ENCODE data around the gene STUM. TPM values are rescaled to one million over a fixed set of nuclear protein-coding genes. Genes with fewer than 3 reads are reported as not detected.
A peak's percentile ranks its signal among the peaks of the same experiment; 100 is the strongest.
"Not testable (repeated sequence)": the region's sequence is repeated elsewhere in the genome, so short reads cannot be mapped to it uniquely, and the experiment has no call there.

Gene STUM
- total RNA-seq, 8 experiments from 2014 or later = 0.09 to 4.2 (median 0.47) TPM

GRCh38 chr1:226638001-226638601 lies 89.5 kb downstream of the STUM start:
- H3K27ac ChIP-seq = no peak overlapping the region
- in situ Hi-C loops (cut with MboI; ENCODE audit: low pct_unique_long_range_greater_than_20kb in 2 of 9, low sequenced_read_pairs in 9 of 9, unreplicated experiment in 9 of 9) = loop anchor here (10.0 to 25.0 kb wide), 5 partner anchors 187 to 799 kb away; partner anchors contain the start of gene COQ8A (in 1 of the 9)
- WGBS, 10 experiments = 60 to 93% (median 71%) methylated on average over 1 to 5 of the region's 10 CpGs; no CpG with 5 or more reads in 5 of the 10 experiments
- ATAC-seq (replicated peaks in 6 of 8) = peak in 1 of 8 experiments; percentile 5
- H3K4me3 ChIP-seq = no peak overlapping the region
- peaks cover 0 to 8% of the 10 kb centered on the region in 2 donors for H3K4me1 ChIP-seq (replicated peaks in 1 of 2)

GRCh38 chr1:226638608-226639007 lies 90.0 kb downstream of the STUM start:
- peaks cover 0 to 12% of the 10 kb centered on the region in 2 donors for H3K4me1 ChIP-seq (replicated peaks in 1 of 2)
- in situ Hi-C loops (cut with MboI; ENCODE audit: low pct_unique_long_range_greater_than_20kb in 2 of 9, low sequenced_read_pairs in 9 of 9, unreplicated experiment in 9 of 9) = loop anchor here (10.0 to 25.0 kb wide), 5 partner anchors 186 to 799 kb away; partner anchors contain the start of gene COQ8A (in 1 of the 9)
- no peak overlapping the region for H3K27ac ChIP-seq
- no peak overlapping the region for H3K4me3 ChIP-seq
- ATAC-seq (replicated peaks in 6 of 8) = no peak
- 52 to 98% (median 90%) methylated on average over 3 to 14 of the region's 16 CpGs; no CpG with 5 or more reads in 5 of the 10 experiments for WGBS, 10 experiments

- WGBS, 10 experiments = 93 to 100% (median 100%) methylated on average over 1 to 5 of the region's 8 CpGs; no CpG with 5 or more reads in 5 of the 10 experiments
- not testable (repeated sequence) for H3K4me3 ChIP-seq; ATAC-seq (replicated peaks in 6 of 8); H3K27ac ChIP-seq; H3K4me1 ChIP-seq (replicated peaks in 1 of 2)
- in situ Hi-C loops (cut with MboI; ENCODE audit: low pct_unique_long_range_greater_than_20kb in 2 of 9, low sequenced_read_pairs in 9 of 9, unreplicated experiment in 9 of 9) = loop anchor here (10.0 to 25.0 kb wide), 5 partner anchors 186 to 798 kb away; partner anchors contain the start of gene COQ8A (in 1 of the 9)
Measured at GRCh38 chr1:226639206-226639605, 90.6 kb downstream of the STUM start.

DNA sequence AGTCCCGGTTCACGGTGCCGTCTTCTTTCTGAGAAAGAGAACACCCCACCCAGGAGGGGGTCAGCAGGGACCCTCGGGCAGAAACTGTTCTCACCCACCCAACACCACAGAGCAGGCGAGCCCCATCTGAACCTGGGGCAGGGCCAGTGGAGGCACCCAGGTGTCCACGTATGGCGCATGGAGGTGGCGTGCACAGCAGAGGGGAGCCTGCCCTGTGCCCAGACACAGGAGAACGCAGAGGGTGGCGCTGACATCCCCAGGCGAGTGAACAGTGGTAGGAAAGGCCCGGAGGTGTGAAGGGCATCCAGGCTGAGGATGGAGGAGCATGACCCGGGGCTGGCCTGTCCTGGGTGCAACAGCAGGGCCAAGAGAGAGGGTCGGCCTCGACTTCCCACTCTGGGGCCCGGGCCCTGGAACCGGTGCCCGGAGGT lies 91.1 kb downstream of the STUM start:
- Histone ChIP-seq H3K27ac (no peak overlapping the region), H3K4me1 (replicated peaks in 1 of 2) (peaks cover 0 to 9% of the 10 kb centered on the region in 2 donors), H3K4me3 (no peak overlapping the region)
- in situ Hi-C loops (cut with MboI; ENCODE audit: low pct_unique_long_range_greater_than_20kb in 2 of 9, low sequenced_read_pairs in 9 of 9, unreplicated experiment in 9 of 9) = loop anchor here (5.0 to 25.0 kb wide), 6 partner anchors 185 to 798 kb away; partner anchors contain the start of gene COQ8A (in 1 of the 9)
- 92 to 100% (median 98%) methylated on average over 1 to 12 of the region's 18 CpGs; no CpG with 5 or more reads in 5 of the 10 experiments for WGBS, 10 experiments
- ATAC-seq (replicated peaks in 6 of 8) = no peak

GRCh38 chr1:226640321-226641136 lies 92.0 kb downstream of the STUM start:
- H3K4me1 ChIP-seq (replicated peaks in 1 of 2) = peaks cover 0 to 9% of the 10 kb centered on the region in 2 donors
- no peak overlapping the region for H3K4me3 ChIP-seq
- in situ Hi-C loops (cut with MboI; ENCODE audit: low pct_unique_long_range_greater_than_20kb in 2 of 9, low sequenced_read_pairs in 9 of 9, unreplicated experiment in 9 of 9) = loop anchor here in 6 of 9 experiments (5.0 to 25.0 kb wide), 4 partner anchors 187 to 797 kb away; partner anchors contain the start of gene COQ8A (in 1 of the 6)
- H3K27ac ChIP-seq = no peak overlapping the region
- 66 to 96% (median 73%) methylated on average over 1 to 20 of the region's 23 CpGs; no CpG with 5 or more reads in 2 of the 10 experiments for WGBS, 10 experiments
- no peak for ATAC-seq (replicated peaks in 6 of 8)

DNA sequence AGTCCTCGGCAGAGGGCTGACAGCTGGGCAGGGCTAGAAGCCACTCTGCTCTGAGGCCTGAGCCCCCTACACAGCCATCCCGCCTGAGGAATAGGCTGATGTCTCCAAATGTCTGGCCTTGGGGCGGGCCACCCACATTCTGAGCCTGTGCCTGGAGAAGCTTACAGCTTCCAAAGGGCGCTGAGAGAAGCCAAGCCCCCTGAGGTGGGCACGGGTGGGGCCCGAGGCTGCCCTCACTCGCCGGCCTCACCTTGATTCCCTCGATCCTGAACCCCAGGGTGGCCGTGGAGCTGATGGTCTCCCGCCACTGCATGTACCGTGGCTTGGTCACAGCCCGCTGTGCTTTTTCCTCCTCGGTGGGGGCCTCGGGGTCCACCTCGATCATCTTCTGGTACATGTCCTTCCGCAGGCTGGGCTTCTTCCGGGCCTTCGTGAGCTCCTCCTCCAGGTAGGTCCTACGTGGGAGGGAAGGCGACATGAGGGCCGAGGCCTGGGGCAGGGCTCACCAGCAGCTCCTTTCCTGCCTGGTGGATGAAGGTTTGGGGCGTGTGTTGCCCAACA lies 93.2 kb downstream of the STUM start:
- in situ Hi-C loops (cut with MboI; ENCODE audit: low pct_unique_long_range_greater_than_20kb in 2 of 9, low sequenced_read_pairs in 9 of 9, unreplicated experiment in 9 of 9) = loop anchor here in 6 of 9 experiments (5.0 to 25.0 kb wide), 4 partner anchors 186 to 796 kb away; partner anchors contain the start of gene COQ8A (in 1 of the 6)
- H3K4me3 ChIP-seq = no peak overlapping the region
- no peak overlapping the region for H3K27ac ChIP-seq
- ATAC-seq (replicated peaks in 6 of 8) = no peak
- WGBS, 10 experiments = 93 to 100% (median 95%) methylated on average over 1 to 13 of the region's 23 CpGs; no CpG with 5 or more reads in 5 of the 10 experiments
- peaks cover 0 to 9% of the 10 kb centered on the region in 2 donors for H3K4me1 ChIP-seq (replicated peaks in 1 of 2)

GRCh38 chr1:226642421-226642820 lies 93.9 kb downstream of the STUM start:
- Histone ChIP-seq H3K27ac (no peak overlapping the region), H3K4me1 (replicated peaks in 1 of 2) (peaks cover 0 to 9% of the 10 kb centered on the region in 2 donors), H3K4me3 (no peak overlapping the region)
- 80 to 100% (median 94%) methylated on average over 1 to 6 of the region's 8 CpGs; no CpG with 5 or more reads in 7 of the 10 experiments for WGBS, 10 experiments
- in situ Hi-C loops (cut with MboI; ENCODE audit: low pct_unique_long_range_greater_than_20kb in 2 of 9, low sequenced_read_pairs in 9 of 9, unreplicated experiment in 9 of 9) = loop anchor here in 6 of 9 experiments (5.0 to 25.0 kb wide), 4 partner anchors 185 to 795 kb away; partner anchors contain the start of gene COQ8A (in 1 of the 6)
- no peak for ATAC-seq (replicated peaks in 6 of 8)

DNA sequence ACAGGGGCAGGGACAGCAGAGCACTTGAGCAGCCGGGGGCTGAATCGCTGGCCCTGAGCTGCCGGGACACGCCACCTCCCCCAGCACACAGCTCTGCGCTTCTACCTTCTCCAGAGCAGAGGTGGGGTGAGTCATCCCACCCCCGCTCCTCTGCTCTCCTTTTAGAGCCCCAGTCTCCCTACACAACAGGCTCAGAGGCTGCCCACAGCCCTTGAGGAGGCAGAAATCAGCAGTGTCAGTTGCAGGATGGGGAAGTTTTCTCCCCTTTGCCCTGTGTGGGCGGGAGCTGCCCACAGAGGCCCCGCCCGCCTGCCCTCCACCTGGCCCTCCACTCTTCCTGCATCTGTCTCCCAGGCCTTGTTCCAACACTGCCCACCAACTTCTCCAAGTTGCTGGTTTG lies 94.6 kb downstream of the STUM start:
- in situ Hi-C loops (cut with MboI; ENCODE audit: low pct_unique_long_range_greater_than_20kb in 2 of 9, low sequenced_read_pairs in 9 of 9, unreplicated experiment in 9 of 9) = loop anchor here in 6 of 9 experiments (5.0 to 25.0 kb wide), 4 partner anchors 184 to 794 kb away; partner anchors contain the start of gene COQ8A (in 1 of the 6)
- H3K27ac ChIP-seq = no peak overlapping the region
- H3K4me1 ChIP-seq (replicated peaks in 1 of 2) = peaks cover 0 to 6% of the 10 kb centered on the region in 2 donors
- 33 to 100% (median 76%) methylated on average over 1 to 5 of the region's 9 CpGs; no CpG with 5 or more reads in 6 of the 10 experiments for WGBS, 10 experiments
- no peak overlapping the region for H3K4me3 ChIP-seq
- peak in 5 of 8 experiments; percentile 78 to 88 (median 84) for ATAC-seq (replicated peaks in 6 of 8)

DNA sequence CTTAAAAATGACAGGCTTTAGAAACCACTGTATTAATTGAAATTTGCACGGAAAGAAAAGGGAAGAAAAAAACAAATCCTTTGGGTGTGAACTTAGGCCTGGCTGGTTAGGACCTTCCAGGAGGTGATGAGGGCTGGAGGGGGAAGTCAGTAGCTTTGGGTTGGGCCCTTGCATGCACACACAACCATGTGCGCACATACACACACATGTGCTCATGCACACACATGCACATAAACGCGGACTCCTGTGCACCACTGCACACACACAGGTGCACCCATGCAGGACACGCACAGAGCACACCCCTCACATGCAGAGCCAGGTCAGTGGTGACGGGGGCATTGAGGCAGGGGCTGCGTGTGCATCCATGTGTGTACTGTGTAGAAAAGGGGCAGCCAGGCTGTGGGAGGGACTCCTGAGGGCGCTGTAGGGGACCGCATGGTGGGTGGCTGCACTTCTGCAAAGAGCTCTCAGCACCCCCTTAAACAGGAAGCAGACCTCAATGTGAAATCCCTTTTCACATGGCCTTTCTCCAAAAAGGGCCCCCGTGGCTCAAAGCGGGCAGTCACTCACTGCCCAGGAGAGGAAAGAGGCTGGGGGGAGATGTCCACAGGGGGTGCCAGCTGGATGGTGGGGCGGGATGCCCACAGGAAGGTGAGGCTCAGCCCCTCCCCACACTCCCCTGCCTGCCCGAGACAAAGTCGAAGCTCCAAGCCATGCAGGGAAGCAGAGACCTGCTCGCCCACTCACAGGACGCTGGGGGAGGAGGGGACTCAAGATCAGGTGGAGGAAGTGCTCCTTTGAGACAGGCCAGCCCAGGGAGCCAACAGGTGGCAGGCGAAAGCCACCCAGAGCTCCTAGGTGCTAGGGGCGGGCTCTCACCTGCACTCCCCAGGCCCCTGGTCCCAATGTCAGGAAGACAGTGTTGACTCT lies 95.3 kb downstream of the STUM start:
- 60 to 100% (median 87%) methylated on average over 1 to 11 of the region's 18 CpGs; no CpG with 5 or more reads in 4 of the 10 experiments for WGBS, 10 experiments
- no peak for ATAC-seq (replicated peaks in 6 of 8)

GRCh38 chr1:226644541-226645176 lies 96.1 kb downstream of the STUM start:
- H3K27ac ChIP-seq = no peak overlapping the region
- H3K4me1 ChIP-seq (replicated peaks in 1 of 2) = peaks cover 0 to 6% of the 10 kb centered on the region in 2 donors
- in situ Hi-C loops (cut with MboI; ENCODE audit: low pct_unique_long_range_greater_than_20kb in 2 of 9, low sequenced_read_pairs in 9 of 9, unreplicated experiment in 9 of 9) = loop anchor here in 6 of 9 experiments (5.0 to 25.0 kb wide), 4 partner anchors 183 to 793 kb away; partner anchors contain the start of gene COQ8A (in 1 of the 6)
- peak in 2 of 8 experiments; percentile 45 to 53 for ATAC-seq (replicated peaks in 6 of 8)
- no peak overlapping the region for H3K4me3 ChIP-seq
- WGBS, 10 experiments = 88 to 100% (median 94%) methylated on average over 1 to 7 of the region's 10 CpGs; no CpG with 5 or more reads in 4 of the 10 experiments

More for the DNA sequence above, 95.3 kb downstream of the STUM start:
- in situ Hi-C loops (cut with MboI; ENCODE audit: low pct_unique_long_range_greater_than_20kb in 2 of 9, low sequenced_read_pairs in 9 of 9, unreplicated experiment in 9 of 9) = loop anchor here in 6 of 9 experiments (5.0 to 25.0 kb wide), 4 partner anchors 183 to 793 kb away; partner anchors contain the start of gene COQ8A (in 1 of the 6)
- H3K4me1 ChIP-seq (replicated peaks in 1 of 2) = peaks cover 0 to 6% of the 10 kb centered on the region in 2 donors
- no peak overlapping the region for H3K4me3 ChIP-seq
- H3K27ac ChIP-seq = no peak overlapping the region

Measured in motor neuron (in vitro differentiated cells).